ENCODE measurements around the gene CAMK1D. TPM values are rescaled to one million over a fixed set of nuclear protein-coding genes. Genes with fewer than 3 reads are reported as not detected.

CAMK1D gene
- total RNA-seq, 1 donor from 2014 or later: 22.5 TPM

DNA sequence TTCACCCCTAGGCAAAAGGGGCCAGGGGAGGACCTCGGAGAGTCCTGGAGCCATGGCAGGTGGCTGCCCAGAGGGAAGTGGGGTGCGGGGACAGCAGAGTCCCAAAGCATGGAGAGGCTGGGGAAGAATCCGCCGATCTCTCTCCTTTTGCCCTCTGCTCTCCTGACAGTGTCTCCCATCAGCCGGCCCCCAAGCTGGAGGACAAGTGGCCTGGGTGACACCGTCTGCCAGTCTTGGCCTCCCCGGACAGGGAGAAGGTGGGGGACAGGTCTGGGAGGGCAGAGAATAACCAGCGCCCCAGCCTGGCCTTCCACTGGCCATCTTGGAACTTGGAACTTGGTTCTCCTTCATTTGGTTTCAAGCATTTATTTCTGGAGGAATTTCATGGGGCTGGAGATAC is 77.9 kb downstream of the CAMK1D start:
- no peak overlapping the region for H3K27ac ChIP-seq
- H3K4me1 ChIP-seq: no peaks in the 10 kb centered on the region
- intact Hi-C loops (cut with DNase I): no loop called here
- TF ChIP-seq, protein P1, sequence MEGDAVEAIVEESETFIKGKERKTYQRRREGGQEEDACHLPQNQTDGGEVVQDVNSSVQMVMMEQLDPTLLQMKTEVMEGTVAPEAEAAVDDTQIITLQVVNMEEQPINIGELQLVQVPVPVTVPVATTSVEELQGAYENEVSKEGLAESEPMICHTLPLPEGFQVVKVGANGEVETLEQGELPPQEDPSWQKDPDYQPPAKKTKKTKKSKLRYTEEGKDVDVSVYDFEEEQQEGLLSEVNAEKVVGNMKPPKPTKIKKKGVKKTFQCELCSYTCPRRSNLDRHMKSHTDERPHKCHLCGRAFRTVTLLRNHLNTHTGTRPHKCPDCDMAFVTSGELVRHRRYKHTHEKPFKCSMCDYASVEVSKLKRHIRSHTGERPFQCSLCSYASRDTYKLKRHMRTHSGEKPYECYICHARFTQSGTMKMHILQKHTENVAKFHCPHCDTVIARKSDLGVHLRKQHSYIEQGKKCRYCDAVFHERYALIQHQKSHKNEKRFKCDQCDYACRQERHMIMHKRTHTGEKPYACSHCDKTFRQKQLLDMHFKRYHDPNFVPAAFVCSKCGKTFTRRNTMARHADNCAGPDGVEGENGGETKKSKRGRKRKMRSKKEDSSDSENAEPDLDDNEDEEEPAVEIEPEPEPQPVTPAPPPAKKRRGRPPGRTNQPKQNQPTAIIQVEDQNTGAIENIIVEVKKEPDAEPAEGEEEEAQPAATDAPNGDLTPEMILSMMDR (IDR thresholded peaks at IDR 0.05): no peak
- H3K27me3 ChIP-seq (ENCODE audit: low read depth): peaks cover 5% of the 10 kb centered on the region
- ATAC-seq: no peak
- H3K4me3 ChIP-seq: no peak overlapping the region
- no peaks in the 10 kb centered on the region for H3K36me3 ChIP-seq
- no peak for DNase-seq
- no peaks in the 10 kb centered on the region for H3K9me3 ChIP-seq

DNA sequence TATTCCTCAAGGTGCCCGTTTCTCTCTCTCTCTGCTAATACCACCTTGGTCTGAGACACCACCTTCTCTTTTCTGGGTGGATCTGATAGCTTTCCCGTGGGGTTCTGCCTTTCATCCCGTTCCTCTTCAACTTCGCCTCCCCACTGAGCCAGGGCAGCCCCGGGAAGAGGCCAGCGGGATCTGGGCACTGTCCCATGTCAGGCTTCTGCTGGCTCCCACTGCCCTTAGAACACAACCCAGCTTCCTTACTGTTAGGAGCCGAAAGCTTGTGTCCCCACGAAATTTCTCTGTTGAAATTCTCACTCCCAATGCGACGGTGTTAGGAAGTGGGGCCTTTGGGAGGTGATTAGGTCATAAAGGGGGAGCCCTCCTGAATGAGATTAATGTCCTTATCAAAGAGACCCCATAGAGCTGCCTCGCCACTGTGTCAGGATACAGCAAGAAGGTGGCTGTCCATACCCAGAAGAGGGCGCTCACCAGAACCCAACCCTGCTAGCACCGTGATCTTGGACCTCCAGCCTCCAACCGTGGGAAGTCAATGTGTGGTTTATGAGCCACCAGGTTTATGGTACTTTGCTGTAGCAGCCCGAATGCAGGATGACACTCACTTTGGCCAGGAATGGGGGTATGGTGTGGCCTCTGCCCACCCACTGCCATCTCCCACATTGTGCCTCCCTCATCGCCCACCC is 79.2 kb downstream of the CAMK1D start:
- Histone ChIP-seq H3K9me3 (no peaks in the 10 kb centered on the region), H3K4me3 (no peak overlapping the region), H3K27me3 (ENCODE audit: low read depth) (peaks cover 5% of the 10 kb centered on the region), H3K4me1 (no peaks in the 10 kb centered on the region), H3K27ac (no peak overlapping the region), H3K36me3 (no peaks in the 10 kb centered on the region)
- ATAC-seq (no peak), DNase-seq (no peak)
- TF ChIP-seq, protein P1 (IDR thresholded peaks at IDR 0.05): no peak
- intact Hi-C loops (cut with DNase I): no loop called here

DNA sequence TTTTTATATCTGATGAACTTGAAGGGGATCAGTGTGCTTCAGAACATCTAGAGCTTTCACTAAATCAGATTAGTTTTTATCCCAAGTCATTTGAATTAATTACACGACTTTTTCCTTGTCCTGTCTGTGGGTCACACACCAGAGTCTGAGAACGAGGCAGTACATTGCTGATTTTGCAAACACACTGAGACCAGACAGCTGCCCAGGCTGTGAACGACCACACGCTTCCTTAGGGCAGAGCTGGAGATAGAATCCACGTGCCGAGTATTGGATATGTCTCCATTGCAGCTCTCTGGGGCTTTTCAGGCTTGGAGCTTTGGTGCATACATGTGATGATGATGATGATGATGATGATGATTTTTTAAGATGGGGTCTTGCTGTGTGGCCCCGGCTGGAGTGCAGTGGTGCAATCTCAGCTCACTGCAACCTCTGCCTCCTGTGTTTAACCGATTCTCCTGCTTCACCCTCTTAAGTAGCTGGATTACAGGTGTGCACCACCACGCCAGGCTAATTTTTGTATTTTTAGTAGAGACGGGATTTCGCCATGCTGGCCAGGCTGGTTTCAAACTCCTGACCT is 81.1 kb downstream of the CAMK1D start:
- peaks cover 5% of the 10 kb centered on the region for H3K27me3 ChIP-seq (ENCODE audit: low read depth)
- H3K27ac ChIP-seq: no peak overlapping the region
- intact Hi-C loops (cut with DNase I): no loop called here
- no peaks in the 10 kb centered on the region for H3K4me1 ChIP-seq
- H3K9me3 ChIP-seq: no peaks in the 10 kb centered on the region
- no peak for ATAC-seq
- TF ChIP-seq, protein P1 (IDR thresholded peaks at IDR 0.05): no peak
- DNase-seq: no peak
- no peaks in the 10 kb centered on the region for H3K36me3 ChIP-seq
- H3K4me3 ChIP-seq: no peak overlapping the region

DNA sequence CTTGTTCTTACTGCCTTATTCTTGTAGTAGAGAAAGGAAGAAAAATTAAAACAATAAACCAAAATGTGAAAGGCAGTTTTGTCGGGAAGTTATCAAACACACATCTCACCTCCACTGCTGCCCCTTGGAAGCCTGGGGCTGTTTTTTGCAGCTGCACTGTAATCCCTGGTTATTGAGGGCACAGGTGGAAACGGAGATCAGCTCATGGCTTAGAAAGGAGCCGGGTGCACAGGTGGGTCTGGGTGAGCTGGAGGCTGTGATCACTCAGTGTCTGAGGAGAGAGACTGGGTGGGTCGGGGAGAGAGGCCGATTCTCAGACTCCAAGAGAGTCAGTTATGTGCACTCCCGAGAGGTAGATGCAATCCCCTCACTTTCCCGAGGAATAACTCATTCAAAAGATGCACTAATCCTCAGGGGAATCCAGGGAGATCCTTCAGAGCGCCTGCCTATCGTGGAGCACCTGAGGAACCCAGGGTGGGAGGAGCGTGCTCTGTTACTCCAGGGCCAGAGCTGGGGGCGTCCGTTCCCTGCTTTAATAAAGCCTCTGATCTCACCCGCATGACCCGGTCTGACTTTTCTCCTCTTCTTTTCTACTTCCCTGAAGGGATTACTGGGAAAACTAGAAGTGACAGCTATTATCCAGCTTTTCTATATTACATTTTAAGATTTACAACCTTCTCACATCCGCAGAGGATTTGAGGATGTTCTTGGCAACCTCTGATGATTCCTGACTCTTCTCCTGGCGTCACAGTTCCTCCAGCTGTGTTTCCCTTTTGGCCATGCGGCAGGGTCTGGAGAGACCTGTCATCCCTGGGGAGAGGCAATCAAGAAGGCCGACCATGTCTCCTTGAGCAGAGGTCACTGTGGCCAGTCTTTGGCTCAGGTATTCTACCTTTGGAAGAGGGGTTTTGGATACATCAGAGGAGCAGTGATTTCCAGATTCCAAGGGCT is 82.1 kb downstream of the CAMK1D start:
- Histone ChIP-seq H3K4me3 (no peak overlapping the region), H3K27me3 (ENCODE audit: low read depth) (peaks cover 5% of the 10 kb centered on the region), H3K27ac (no peak overlapping the region), H3K36me3 (no peaks in the 10 kb centered on the region), H3K9me3 (no peaks in the 10 kb centered on the region), H3K4me1 (no peaks in the 10 kb centered on the region)
- ATAC-seq (no peak), DNase-seq (no peak)
- intact Hi-C loops (cut with DNase I): no loop called here
- TF ChIP-seq, protein P1 (IDR thresholded peaks at IDR 0.05): no peak

DNA sequence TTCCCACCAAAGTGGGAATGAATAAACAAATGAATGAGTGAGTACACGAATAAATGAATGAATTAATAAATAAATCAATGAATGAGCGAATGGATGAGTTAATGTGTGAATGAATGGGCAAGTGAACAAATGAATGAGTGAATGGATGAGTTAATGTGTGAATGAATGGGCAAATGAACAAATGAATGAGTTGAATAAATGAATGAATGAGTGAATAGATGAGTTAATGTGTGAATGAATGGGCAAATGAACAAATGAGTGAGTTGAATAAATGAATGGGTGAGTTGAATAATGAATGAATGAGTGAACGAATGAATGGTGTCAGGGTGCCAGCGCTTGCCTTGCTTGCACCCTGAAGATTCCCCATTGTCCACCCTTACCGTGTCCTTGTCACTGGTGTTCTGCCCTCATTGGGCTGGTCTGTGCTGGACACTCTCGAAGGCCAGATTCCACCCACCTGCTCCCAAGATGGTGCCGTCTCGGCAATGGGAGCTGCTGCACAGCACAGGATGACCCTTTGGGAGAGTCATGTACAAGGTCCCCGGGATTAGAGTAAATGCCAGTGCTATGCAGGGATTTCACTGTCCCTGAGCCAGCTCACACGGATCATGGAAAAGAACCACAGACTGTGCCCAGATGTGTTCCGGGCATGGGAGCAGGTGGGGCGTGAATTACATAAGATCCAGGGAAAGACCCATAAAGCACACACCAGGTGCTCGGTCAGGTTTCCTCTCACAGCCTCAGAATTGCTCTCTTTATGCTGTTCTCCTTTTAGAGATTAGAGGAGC is 83.2 kb downstream of the CAMK1D start:
- peaks cover 5% of the 10 kb centered on the region for H3K27me3 ChIP-seq (ENCODE audit: low read depth)
- DNase-seq (no peak), ATAC-seq (no peak)
- no peaks in the 10 kb centered on the region for H3K4me1 ChIP-seq
- intact Hi-C loops (cut with DNase I): no loop called here
- H3K27ac ChIP-seq: no peak overlapping the region
- no peaks in the 10 kb centered on the region for H3K36me3 ChIP-seq
- H3K9me3 ChIP-seq: no peaks in the 10 kb centered on the region
- H3K4me3 ChIP-seq: no peak overlapping the region
- TF ChIP-seq, protein P1 (IDR thresholded peaks at IDR 0.05): no peak
